GM18868 (cell line): Measurements from ENCODE around the gene ARHGAP20.

ENCODE experiments used
- ATAC-seq: cut with Tn5 transposase; IDR thresholded peaks from one replicate; pipeline ENCODE4 v1.9.1; 2021; ENCODE audit warnings: mild to moderate bottlenecking, moderate library complexity; ENCODE audit not compliant: unreplicated experiment

The ARHGAP20 gene

DNA sequence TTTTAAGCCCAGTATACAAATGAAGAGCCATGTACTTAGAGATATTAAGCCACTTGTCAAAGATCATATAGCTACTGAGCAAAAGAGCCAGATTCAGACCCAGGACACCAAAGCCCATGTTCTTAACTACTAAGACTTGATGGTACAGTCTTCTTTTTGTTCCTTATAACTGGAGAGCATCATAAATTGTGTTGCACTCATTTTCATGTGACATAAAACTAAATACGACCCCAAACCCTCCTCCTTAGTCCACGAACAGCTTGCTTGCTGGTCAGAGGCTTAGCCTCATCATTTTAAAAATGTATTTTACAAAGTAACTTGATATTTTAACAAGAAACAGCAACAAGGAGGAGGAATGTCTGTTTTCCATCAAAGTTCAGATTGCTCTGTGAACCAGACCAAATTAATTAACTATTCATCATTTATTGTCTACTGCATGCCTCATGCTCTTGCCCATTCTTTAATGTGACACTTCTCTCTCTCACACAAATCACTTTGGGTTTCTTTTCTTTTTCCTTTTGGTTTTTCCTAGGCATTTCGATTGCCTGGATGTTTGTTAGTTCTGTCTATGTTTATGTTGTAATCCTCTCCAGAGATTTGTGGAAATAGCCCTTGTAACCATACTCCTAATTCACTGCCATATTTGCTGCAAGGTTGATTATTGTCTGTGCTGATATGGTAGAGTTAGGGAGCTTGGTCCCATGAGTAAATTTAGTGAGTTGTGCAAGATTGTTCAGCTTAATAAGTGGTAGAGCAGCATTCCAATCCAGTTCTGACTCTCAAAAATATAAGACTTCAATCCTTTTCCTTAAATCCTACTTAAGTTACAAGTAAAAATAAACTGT is 8.4 kb upstream of the ARHGAP20 start:
- ATAC-seq: no peak

DNA sequence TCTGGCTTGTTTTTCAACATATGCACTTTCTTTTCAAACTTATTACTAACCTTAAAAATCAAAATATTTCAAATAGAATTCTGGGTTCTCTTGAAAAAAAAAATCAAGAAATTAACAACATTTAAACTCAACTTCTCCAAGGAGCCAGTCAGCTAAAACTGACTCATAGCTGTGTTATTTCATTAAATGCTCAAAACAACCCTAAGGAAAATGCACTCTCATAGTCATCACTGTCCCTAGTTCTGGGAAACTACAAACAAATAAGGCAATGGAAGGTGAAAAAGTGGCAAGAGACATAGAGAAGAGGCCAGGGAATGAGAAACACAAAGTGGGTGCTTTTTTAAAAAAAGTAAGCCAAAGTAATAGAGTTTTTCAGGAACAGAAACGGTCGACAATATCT is 4.1 kb upstream of the ARHGAP20 start:
- no peak for ATAC-seq

DNA sequence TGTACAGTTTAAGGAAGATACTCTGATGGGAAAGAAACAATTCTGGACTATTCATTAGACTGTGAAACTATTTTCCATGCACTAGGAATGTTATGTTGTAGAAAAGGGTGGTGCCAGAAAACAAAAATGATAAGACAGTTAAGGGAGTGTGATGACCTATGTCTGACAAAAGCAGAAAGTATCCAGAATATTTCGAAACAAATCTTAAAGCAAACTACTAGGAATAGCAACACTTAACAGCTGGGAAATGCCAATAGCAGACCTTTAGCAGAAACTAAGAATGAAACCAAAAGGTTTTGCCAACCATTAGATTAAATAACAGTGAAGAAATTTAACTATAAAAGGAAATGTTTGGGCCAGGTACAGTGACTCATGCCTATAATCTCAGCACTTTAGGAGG is 3.3 kb upstream of the ARHGAP20 start:
- no peak for ATAC-seq

DNA sequence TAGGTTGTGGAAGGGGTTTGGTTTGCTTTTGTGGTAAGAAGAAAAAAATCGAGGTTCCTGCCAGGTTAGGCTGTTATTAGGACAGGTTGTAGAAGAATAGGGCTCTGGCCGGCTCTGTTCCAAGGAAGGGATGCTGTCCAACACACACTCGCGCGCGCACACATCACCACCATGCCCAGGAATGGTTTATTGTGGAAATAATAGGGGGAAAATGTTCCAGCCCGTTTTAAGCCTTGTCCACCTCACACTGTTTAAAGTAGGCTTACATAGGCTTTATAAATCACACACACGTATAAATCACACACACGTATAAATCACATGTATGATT is 1.2 kb upstream of the ARHGAP20 start:
- ATAC-seq: no peak

DNA sequence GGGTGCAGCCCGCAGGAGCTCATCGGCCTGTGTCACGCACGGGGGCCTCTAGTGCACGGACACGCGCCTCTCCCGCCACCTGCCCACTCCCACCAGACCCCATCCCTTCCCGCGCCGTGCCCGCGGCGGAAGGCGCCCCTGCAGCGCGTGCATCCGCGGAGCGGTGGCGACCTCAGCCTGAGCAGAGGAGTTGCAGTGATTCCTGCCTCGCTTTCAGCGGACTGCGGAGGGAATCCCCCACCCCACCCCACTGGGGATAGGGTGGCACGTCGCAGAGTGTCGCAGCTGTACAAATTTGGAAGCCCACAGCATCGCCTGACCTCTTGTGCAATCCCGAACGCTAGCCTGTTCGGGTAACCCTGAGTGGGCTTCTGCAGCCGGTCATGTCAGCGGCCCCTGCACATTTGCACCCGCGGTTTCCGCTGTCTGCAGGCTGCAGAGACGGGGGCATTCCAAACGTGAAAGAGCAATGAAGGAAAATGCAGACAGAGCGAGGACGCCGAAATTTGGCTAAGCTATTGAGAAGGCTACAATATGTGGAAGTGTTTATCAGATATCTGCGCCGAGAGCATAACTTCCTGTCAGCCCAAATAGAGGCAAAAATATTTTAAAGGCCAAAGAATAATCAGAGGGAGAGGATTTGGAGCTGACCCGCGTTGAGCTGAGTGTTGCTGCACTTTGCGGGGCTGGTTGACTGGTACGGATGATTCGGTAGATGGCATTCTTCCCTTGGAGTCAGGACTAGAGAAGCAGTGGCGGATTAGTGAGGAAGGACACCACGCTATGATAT is 617 bp upstream of the ARHGAP20 start:
- peak; percentile 36 for ATAC-seq

DNA sequence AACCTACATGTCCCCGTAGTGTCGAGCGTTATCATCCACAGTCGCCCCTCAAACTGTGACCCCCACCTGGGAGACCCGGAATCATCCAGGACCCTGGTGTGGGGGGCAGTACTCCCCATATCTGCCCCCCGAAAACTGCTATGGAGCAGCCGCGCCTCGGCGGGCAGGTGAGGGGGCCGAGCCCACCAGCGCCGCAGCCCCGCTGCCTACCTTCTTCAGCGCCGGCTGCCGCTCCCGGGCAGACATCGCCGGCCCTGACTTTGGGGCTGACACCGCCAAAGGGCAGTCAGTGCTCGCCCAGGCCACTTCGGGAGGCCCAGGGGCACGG is 825 bp downstream of the ARHGAP20 start:
- ATAC-seq: no peak

DNA sequence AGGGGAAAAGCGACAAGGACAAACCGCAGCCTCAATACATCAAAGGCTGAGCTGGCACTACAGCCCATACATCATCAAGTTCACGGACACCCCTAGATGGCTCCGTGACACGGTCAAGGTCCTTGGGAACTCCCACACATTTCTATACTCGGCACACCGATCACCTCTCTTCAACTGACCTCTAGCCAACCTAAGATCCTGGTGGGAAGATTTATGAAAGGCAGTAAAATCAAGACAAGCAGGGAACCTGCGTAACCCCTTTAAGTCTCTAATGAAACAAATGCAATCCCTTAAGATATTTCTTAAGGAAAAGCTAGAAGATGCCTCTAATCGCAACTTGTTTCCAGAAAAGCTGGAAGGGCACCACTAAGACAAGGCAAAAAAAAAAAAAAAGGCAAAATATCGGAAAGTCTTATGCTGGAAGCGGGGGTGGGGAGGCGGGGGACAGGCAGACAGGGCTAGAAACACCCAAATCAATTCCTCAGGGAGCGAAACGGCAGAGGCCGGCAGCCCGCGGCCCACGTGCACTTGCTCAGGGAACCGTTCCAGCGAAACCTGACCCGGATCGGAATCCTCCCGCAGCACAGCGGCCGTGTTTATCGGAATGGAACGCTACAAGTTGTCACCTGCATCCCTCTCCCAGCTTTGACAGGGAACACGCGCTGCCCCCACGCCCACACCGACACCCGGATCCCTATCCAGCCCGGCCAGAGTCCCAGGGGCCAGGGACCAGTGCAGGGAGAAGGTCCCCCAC is 1.4 kb downstream of the ARHGAP20 start:
- ATAC-seq: no peak

DNA sequence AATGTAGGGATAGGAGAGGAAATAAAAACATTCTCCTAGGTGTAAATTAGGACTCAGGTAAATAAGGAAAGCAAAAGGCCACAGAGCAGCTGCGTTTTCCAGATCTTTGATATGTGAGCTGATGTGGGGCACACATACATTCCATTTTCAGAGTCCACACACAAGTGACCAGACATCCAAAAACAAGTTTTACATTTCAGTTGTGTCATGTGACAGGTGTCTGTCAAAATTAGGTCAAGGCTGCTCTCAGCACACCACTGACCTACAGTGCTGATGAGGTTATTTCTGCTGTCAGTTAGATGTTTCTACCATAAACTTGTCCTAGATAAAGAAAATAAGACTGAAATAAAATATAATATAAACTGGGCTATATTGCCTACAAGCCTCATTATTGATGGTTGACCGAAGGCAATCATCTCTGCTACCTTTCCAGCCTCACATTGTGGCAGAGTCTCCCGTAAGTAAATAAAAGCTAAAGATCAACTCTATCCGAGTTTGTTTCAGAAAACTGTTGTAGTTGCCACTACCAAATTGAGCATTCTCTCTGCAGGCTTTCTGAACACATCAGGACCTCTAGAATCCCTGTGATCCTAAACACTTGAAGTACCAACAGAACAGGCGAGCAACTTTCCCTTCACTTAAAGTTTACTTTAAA is 7.9 kb downstream of the ARHGAP20 start:
- no peak for ATAC-seq

DNA sequence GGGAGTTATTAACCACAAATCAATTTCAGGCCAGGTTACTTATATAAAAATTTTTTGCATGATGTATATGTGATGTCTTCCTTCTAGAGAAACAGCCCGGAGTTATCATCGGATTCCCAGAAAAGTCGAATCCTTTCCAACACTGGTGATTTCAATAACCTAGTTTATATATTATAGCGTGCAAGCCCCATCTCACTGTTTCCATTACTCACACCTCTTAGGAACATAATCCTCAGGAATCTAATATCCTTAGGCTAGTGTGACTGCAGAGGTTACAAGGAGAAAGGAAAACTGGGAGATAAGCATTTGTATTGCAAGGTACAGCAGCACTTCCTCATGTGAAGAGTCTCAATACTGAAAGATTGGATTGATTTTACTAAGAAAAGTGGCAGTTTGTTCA is 20.3 kb downstream of the ARHGAP20 start:
- no peak for ATAC-seq

DNA sequence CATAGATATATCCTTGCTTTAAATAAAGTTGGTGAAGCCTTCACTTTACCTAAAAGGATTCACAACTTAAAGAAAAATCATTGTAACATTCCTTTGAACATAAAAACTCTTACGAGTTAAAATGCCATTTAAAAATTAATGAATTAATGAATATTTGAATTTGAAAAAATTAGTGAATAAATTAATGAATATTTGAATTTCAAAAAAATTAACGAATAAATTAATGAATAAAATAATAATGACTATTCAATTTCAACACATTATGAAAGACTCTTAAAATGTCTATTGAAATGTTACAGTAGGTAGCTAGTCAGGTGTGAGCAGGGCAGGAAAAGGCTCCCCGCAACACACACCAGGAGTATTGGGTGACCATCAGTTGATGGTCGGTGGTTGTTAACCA is 22.9 kb downstream of the ARHGAP20 start:
- no peak for ATAC-seq

DNA sequence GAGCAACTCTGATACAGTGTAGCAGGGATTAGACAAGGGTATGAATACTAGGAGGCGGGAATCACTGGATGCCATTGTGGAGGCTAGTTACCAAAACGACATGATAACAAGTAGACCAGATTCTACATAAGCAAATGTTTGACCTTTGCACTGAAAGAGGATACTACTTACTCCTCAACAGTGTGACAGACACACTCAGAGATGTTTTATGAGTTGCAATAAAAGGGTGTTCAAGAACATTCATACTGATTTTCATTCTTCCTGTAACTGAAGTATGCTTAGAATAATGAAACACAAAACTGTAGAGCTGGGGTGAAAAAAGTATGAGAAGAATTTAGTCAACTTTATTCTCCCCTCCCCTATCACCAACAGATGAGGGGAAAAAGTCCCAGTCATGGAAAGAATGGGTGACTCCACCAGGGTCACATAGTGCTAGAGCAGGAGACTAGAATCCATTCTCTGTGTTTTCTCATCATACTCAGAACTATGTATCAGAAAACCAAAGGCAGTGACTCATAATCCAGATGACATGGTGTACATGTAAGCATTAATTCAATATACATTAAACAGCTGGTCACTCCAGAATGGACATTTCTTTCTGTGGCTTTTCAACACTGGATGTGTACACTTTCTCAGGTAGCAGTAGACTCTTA is 32.8 kb downstream of the ARHGAP20 start:
- no peak for ATAC-seq

DNA sequence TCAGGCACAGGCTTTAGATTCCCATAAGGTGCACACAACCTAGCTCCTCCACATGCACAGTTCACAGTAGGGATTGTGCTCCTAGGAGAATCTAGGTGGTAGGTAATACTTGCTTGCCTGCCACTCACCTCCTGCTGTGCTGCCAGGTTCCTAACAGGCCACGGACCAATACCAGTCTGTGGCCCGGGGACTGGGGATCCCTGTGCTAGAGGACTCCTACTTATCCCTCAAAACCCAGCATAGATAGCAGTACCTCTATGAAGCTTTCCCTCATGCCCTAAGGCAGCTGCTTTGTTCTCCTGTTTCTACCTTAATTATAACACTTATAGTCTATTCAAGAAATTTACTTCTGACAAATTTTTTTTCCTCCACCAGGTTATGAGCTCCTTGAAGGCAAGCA is 36.7 kb downstream of the ARHGAP20 start:
- ATAC-seq: no peak

DNA sequence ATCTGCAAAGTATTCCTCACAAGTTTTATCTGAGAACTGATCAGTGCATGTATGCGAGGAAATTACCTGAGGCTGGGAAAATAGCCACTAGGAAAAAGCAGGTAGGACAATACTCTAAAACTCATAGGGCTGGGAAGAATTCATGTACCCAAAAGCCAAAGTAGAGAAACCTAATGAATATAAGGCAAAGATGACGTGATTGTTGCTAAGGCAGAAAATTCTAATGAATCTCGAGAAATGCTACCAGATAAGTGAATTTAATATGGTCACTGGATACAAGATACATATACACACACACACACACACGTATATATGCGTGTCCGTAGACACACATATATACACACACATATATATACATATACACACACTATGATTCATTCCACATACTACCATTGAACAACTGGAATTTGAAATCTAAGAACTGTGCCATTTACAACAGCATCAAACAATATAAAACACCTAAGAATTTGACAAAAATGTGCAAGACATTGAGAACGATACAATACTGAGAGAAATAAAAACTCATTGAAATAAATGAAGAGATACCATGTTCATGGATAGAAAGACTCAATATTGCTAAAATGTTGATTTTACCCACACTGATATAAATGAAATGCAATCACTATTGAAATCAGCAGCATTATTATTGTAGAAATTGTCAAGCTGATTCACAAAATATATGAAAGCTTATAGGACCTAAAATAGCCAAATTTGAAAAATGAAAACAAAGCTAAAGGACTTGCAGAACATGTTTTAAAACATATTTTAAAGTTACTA is 46.4 kb downstream of the ARHGAP20 start:
- ATAC-seq: no peak

DNA sequence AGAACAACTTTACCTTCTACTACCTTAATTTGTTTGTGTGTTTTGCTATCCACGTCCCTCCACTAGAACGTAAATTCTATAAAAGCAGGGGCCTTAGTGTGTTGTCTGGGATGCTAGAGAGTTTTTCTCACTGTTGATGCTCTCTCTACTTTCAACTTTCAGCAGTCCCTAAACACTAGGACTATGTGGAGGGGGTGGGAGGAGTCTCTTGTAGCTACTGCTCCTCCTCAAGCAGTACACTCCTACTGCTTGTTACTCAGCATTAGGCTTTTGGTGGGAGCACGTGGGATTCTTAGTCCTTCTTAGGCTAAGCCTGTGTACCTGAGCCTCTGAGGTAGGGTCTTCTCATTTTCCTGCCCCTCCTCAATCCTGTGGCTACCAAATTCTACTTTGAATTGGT is 56.3 kb downstream of the ARHGAP20 start:
- no peak for ATAC-seq

DNA sequence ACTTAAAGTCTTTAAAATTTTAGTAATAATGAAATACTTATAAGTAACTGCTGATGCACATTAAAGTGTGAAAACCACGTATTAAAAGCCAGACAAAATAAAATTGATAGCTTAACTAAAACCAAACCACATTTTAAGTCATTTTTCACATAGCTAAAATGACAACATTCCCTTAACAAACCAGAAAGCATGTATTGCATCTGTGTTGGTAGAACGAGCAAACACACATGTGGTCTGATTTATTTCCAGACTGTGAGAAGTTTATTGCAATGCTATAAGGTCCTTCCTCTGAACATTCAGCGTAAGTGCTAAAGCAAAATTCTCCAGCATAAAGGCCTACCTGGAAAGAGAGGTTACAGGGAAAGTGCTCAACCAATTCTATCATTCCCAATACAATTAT is 57.8 kb downstream of the ARHGAP20 start:
- no peak for ATAC-seq

DNA sequence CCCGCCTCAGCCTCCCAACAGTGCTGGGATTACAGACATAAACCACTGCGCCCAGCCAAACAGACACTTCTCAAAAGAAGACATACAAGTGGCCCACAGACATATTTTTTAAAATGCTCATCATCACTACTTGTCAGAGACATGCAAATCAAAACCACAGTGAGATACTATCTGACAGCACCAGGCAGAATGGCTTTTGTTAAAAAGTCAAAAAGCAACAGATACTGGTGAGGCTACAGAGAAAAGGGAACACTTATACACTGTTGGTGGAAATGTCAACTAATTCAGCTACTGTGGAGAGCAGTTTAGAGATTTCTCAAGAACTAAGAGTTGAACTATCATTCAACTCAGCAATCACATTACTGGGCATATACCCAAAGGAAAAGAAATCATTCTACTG is 67.0 kb downstream of the ARHGAP20 start:
- ATAC-seq: no peak

DNA sequence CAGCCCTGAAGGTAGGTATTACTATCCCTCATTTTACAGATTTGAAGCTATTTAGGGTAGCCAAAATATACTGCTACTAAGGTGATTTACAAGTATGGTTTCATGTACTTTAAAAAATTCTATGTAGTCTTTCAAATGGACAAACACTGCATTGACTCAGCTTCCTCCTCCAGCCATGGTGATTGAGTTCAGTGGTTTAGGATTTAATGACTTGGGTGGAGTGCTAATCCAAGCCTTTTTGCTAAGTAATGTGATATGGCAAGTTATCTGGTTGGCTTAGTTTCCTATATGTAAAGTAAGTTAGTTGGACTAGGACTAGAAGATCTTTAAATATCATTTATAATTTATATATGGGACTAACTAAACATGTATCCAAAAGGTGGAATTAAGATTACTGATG is 77.9 kb downstream of the ARHGAP20 start:
- ATAC-seq: no peak

DNA sequence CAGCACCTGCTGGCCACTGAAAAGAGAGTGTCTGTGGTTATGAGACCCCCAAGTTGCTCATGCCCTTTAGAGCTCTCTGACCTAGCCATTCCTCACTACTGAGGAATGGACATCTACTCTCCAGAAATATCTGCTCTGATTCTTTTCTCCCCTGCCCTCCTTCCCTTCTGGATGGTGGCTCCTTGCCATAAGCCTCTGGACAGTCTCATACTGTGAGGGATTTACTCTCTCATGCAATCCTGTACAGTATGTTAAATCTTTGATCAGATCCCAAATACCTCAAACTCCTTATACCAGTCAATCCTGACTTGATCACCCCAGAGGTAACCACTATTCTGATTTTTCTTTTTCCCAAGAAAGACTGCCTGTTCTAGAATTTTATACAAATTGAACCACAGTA is 80.7 kb downstream of the ARHGAP20 start:
- no peak for ATAC-seq

DNA sequence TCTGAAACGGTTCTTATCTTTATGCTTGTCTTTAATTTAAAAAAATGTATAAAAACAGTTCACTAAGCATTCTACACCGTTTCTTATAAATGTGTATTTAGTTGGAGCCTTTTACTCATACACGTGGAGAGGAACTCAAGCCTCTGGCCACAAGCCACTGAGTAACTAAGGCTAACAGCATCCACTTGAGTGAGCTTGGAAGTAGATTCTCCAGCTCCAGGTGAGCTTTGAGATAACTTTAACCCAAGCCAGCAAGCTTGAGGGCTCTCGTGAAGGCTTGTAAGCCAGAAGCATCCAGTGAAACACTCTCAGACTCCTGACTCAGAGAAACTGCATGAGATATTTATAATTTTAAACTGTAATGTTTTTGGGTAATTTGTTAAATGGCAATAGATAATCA is 82.6 kb downstream of the ARHGAP20 start:
- ATAC-seq: no peak

DNA sequence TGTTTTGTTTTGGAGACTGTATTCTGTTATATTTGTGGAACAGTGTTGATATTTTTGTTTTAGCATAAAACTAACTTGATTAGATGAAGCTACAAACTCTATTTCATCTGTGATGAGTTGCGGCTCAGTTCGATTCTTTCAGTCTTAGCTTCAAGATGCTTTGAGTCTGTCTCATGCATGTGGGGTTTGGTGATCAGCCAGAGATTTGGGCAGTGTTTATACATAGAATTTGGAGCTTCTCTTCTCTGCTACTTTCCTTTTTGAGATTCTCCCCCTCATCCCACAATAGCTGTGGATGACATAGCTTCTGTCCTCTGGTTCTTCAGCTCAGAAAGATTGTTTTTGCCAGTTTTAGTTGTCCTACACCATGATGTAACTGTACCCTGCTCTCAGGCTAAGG is 90.4 kb downstream of the ARHGAP20 start:
- ATAC-seq: no peak
